HG03060 (cell line): ENCODE measurements around the gene LMBR1L.
"Not testable (repeated sequence)": the region's sequence is repeated elsewhere in the genome, so short reads cannot be mapped to it uniquely, and the experiment has no call there.

ENCODE experiments used
- ATAC-seq: cut with Tn5 transposase; IDR thresholded peaks from one replicate; pipeline ENCODE4 v1.9.1; 2021; ENCODE audit warnings: low read depth, moderate number of reproducible peaks; ENCODE audit not compliant: unreplicated experiment

The LMBR1L gene

GRCh38 chr12:49110464-49111155 is at the start of gene LMBR1L:
TSS of gene LMBR1L (minus strand) at chr12:49110847. CDS start at chr12:49110555, 292 bp downstream.
- peak; percentile 89 for ATAC-seq

DNA sequence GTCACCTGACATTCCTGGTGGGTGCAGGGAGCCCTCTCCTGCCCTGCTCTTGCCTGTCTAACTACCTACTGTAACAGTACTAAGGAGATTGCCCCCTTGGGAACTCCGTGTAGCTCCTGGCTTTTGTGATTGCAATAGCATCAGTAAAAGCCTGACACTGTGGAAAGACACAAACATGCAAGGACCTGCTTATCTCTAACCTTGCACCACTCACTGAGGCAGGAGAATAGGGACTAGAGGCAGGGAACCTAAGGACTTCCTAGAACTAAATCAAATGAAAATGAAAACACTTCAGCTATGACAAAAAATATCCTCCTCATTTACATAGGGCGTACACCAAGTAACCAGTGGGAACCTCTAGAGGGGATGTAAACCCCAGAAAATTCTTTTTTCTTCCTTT is 49.8 kb upstream of the LMBR1L start:
- no peak for ATAC-seq

- no peak for ATAC-seq
Measured at GRCh38 chr12:49154221-49154620, 43.6 kb upstream of the LMBR1L start.

DNA sequence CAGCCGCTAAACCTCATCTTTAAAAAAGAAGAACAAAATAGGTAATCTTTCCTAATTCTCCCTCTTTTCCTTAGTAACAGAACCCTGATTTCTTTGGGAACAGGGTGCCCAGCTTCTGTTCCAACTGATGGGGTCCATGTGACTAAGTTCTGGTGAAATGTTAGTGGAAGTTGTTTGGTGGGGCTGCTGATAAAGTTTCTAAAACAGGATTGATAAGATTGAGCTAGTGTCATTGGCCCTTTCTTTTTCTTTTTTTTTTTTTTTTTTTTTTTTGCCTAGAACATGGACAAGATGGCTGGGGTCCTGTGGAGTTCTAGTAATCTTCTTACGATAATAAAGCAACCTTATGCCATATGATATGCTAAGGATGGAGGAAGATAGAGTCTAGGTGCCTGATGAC is 36.7 kb upstream of the LMBR1L start:
- ATAC-seq, result no peak

- ATAC-seq, result no peak
Measured at GRCh38 chr12:49146406-49146805, 35.8 kb upstream of the LMBR1L start.

- no peak for ATAC-seq
Measured at GRCh38 chr12:49144384-49144783, 33.7 kb upstream of the LMBR1L start.

DNA sequence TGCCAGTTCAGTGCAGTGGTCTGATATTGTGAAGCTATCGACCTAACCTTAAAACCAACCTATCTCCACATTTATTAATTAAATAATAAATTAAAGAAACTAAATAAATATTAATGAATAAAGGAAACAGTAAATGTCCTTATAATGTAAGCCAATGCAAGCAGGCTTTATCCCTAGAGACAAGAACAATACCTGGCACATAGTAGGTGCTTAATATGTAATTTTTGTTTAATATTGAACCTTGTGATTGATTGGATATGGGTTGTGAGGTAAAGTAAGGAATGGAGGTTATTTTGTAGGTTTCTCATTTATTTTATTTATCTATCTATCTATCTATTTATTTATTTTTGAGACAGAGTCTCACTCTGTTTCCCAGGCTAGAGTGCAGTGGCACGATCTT is 28.4 kb upstream of the LMBR1L start:
- ATAC-seq, result no peak

GRCh38 chr12:49138587-49138986 is 27.9 kb upstream of the LMBR1L start:
- ATAC-seq, result no peak

- no peak for ATAC-seq
Measured at GRCh38 chr12:49137476-49137875, 26.8 kb upstream of the LMBR1L start.

GRCh38 chr12:49136997-49137396 is 26.4 kb upstream of the LMBR1L start:
- not testable (repeated sequence) for ATAC-seq

- no peak for ATAC-seq
Measured at GRCh38 chr12:49133590-49133989, 22.9 kb upstream of the LMBR1L start.

GRCh38 chr12:49133014-49133413 is 22.4 kb upstream of the LMBR1L start:
- ATAC-seq, result no peak

- ATAC-seq, result no peak
Measured at GRCh38 chr12:49131894-49132461, 21.3 kb upstream of the LMBR1L start.

DNA sequence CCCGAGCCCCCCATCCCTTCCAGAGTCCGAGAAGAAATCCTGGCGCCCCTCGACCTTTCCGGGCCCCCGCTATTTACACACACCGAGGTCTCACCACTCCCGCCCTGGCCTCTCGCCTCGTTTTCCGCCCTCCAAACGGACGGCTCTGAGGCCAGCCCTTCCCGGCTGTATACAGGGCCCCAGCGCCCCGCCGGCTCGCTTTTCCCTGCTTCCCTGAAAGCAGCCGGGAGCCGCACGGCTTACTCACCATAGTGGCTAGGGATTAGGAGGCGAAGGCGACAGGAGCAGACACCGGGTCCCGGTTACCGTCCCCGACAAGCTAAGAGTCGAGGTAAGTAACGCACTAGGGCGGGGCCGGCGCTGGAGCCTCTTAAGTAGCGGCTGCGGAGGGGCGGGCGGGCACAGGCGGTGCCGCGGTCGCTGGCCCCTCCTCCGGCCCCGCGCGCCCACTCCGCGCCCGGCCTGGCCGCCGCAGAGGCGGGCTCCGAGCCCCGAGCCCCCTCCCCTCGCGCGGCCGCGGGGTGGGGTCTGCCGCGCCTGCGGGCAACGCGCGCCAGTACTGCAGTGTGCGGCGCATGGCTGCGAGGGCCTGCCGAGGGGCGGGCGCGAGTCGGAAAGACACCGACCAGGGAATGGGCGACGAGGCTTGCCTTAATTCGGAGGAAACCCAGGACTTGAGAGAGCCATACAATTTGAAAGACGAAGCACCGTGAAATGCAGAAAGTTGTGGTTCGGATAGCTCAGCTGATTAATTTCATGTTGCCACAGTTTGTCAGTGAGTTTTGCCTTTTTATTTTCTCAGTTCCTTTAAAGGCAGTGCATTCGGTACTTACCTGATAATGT is 20.6 kb upstream of the LMBR1L start, which contains the start of gene TUBA1B:
TUBA1B (minus strand) TSS at position 345 of the 843 bp plus-strand sequence; CDS start at position 250, 95 bp downstream.
- peak; percentile 33 for ATAC-seq

GRCh38 chr12:49130151-49131050 is 19.8 kb upstream of the LMBR1L start:
- peak; percentile 37 for ATAC-seq

- ATAC-seq, result no peak
Measured at GRCh38 chr12:49129332-49130150, 18.9 kb upstream of the LMBR1L start.

DNA sequence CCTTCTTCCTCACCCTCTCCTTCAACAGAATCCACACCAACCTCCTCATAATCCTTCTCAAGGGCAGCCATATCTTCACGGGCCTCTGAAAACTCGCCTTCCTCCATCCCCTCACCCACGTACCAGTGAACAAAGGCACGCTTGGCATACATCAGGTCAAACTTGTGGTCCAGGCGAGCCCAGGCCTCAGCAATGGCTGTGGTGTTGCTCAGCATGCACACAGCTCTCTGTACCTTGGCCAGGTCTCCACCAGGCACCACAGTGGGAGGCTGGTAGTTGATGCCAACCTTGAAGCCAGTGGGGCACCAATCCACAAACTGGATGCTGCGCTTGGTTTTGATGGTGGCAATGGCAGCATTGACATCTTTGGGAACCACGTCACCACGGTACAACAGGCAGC is 17.3 kb upstream of the LMBR1L start:
- not testable (repeated sequence) for ATAC-seq

GRCh38 chr12:49126852-49127763 is 16.5 kb upstream of the LMBR1L start:
- ATAC-seq, result no peak
